NCI-H2227 (cell line): ENCODE data around the gene RADIL.

ENCODE experiments used
- DNase-seq: peaks from one replicate; lab custom pipeline; 2025; ENCODE audit not compliant: unreplicated experiment; lab: John Stamatoyannopoulos, UW

Gene RADIL

GRCh38 chr7:4884164-4884563, 648 bp upstream of the RADIL start:
- no peak for DNase-seq

GRCh38 chr7:4883033-4883371, 514 bp downstream of the RADIL start:
- no peak for DNase-seq

- peak; percentile 58 for DNase-seq
Measured at GRCh38 chr7:4882169-4883032, 1.1 kb downstream of the RADIL start.

GRCh38 chr7:4880218-4880617, 3.3 kb downstream of the RADIL start:
- DNase-seq = no peak

- DNase-seq = no peak
Measured at GRCh38 chr7:4879396-4880081, 4.0 kb downstream of the RADIL start.

GRCh38 chr7:4878336-4879335, 4.9 kb downstream of the RADIL start:
- DNase-seq = no peak

GRCh38 chr7:4876586-4876985, 6.9 kb downstream of the RADIL start:
- no peak for DNase-seq

- no peak for DNase-seq
Measured at GRCh38 chr7:4875391-4875790, 8.1 kb downstream of the RADIL start.

GRCh38 chr7:4873071-4873944, 10.2 kb downstream of the RADIL start:
- DNase-seq = no peak

GRCh38 chr7:4871930-4872675, 11.4 kb downstream of the RADIL start:
- no peak for DNase-seq

- no peak for DNase-seq
Measured at GRCh38 chr7:4871056-4871680, 12.3 kb downstream of the RADIL start.

- no peak for DNase-seq
Measured at GRCh38 chr7:4868493-4868892, 15.0 kb downstream of the RADIL start.

- DNase-seq = no peak
Measured at GRCh38 chr7:4866528-4867496, 16.7 kb downstream of the RADIL start.

GRCh38 chr7:4862156-4862555, 21.4 kb downstream of the RADIL start:
- no peak for DNase-seq

- DNase-seq = no peak
Measured at GRCh38 chr7:4861673-4862072, 21.8 kb downstream of the RADIL start, which contains the start of gene PAPOLB. Gene PAPOLB (minus strand): TSS chr7:4862030. CDS start chr7:4861810, 220 bp downstream.

GRCh38 chr7:4861227-4861626, 22.3 kb downstream of the RADIL start:
- DNase-seq = no peak

- no peak for DNase-seq
Measured at GRCh38 chr7:4857189-4857588, 26.3 kb downstream of the RADIL start.
